Mesenchymal stem cell (in vitro differentiated cells and primary cell): ENCODE results near the gene MSLN.

Source experiments
- DNase-seq: peaks from one replicate; pipeline ENCODE4 v3.0.0-alpha.2; 2013
- H2AFZ ChIP-seq: one replicate; pipeline ENCODE4 v1.6.1; 2013; ENCODE audit warnings: low read depth, mild to moderate bottlenecking, control low read depth, inconsistent platforms, low read length, moderate library complexity
- H2AK5ac ChIP-seq: 2 replicates; pipeline ENCODE4 v1.6.1; 2013; ENCODE audit warnings: low read length, moderate library complexity, mild to moderate bottlenecking, inconsistent platforms; ENCODE audit not compliant: severe bottlenecking
- H2BK120ac ChIP-seq: one replicate; pipeline ENCODE4 v1.6.1; 2013; ENCODE audit warnings: low read depth, mild to moderate bottlenecking, inconsistent platforms, low read length, moderate library complexity
- H2BK12ac ChIP-seq, 2 experiments: one replicate each; pipeline ENCODE4 v1.6.1; 2013; ENCODE audit warnings: inconsistent platforms in 2 of 2, low read length in 2 of 2, mild to moderate bottlenecking in 2 of 2, moderate library complexity in 2 of 2, control low read depth in 1 of 2
- H2BK15ac ChIP-seq: one replicate; pipeline ENCODE4 v1.6.1; 2013; ENCODE audit warnings: mild to moderate bottlenecking, low read depth, inconsistent platforms; ENCODE audit not compliant: poor library complexity, severe bottlenecking
- H2BK5ac ChIP-seq: 2 replicates; pipeline ENCODE4 v1.6.1; 2013; ENCODE audit warnings: low read depth, mild to moderate bottlenecking, low read length, control low read depth, inconsistent platforms; ENCODE audit not compliant: poor library complexity, severe bottlenecking
- H3K14ac ChIP-seq, 2 experiments: one replicate each; pipeline ENCODE4 v1.6.1; 2013; ENCODE audit warnings: inconsistent platforms in 2 of 2, low read length in 2 of 2, control low read depth in 1 of 2, mild to moderate bottlenecking in 1 of 2, moderate library complexity in 1 of 2
- H3K18ac ChIP-seq, 2 experiments: one replicate each; pipeline ENCODE4 v1.6.1; 2013; ENCODE audit warnings: inconsistent platforms in 2 of 2, low read length in 2 of 2, control low read depth in 1 of 2, low read depth in 1 of 2, mild to moderate bottlenecking in 1 of 2
- H3K23ac ChIP-seq, 2 experiments: one replicate each; pipeline ENCODE4 v1.6.1; 2013; ENCODE audit warnings: inconsistent platforms in 2 of 2, low read length in 2 of 2, mild to moderate bottlenecking in 2 of 2, moderate library complexity in 2 of 2, control low read depth in 1 of 2
- H3K27ac ChIP-seq: 2 replicates; pipeline ENCODE4 v1.5.1; 2013; ENCODE audit warnings: mild to moderate bottlenecking, moderate library complexity, low read length, control low read depth, inconsistent platforms; ENCODE audit not compliant: poor library complexity, severe bottlenecking
- H3K27me3 ChIP-seq, 2 experiments: 2 replicates each; pipeline versions ENCODE4 v1.6.1 to v1.7.0; 2013; ENCODE audit warnings: low read length in 2 of 2, mild to moderate bottlenecking in 2 of 2, moderate library complexity in 2 of 2, control low read depth in 1 of 2, inconsistent platforms in 1 of 2; ENCODE audit not compliant: control insufficient read depth in 1 of 2, insufficient read depth in 1 of 2
- H3K36me3 ChIP-seq, 2 experiments: 2 replicates each; pipeline versions ENCODE4 v1.6.1 to v1.7.0; 2013; ENCODE audit warnings: low read length in 2 of 2, control low read depth in 1 of 2, inconsistent platforms in 1 of 2, low read depth in 1 of 2, mild to moderate bottlenecking in 1 of 2; ENCODE audit not compliant: insufficient read depth in 2 of 2, control insufficient read depth in 1 of 2
- H3K4ac ChIP-seq, 2 experiments: one replicate each; pipeline ENCODE4 v1.6.1; 2013; ENCODE audit warnings: inconsistent platforms in 2 of 2, low read length in 2 of 2, mild to moderate bottlenecking in 2 of 2, moderate library complexity in 2 of 2, control low read depth in 1 of 2, low read depth in 1 of 2
- H3K4me1 ChIP-seq: 2 replicates; pipeline ENCODE4 v1.6.1; 2013; ENCODE audit warnings: low read depth, low read length, control low read depth; ENCODE audit not compliant: control insufficient read depth, insufficient read depth
- H3K4me2 ChIP-seq: 2 replicates; pipeline ENCODE4 v1.6.1; 2013; ENCODE audit warnings: low read length, mild to moderate bottlenecking, inconsistent platforms; ENCODE audit not compliant: poor library complexity, severe bottlenecking
- H3K4me3 ChIP-seq, 2 experiments: 2 replicates each; pipeline versions ENCODE4 v1.5.1 to v1.7.0; 2013; ENCODE audit warnings: low read length in 2 of 2, mild to moderate bottlenecking in 2 of 2, control low read depth in 1 of 2, low read depth in 1 of 2; ENCODE audit not compliant: insufficient read depth in 1 of 2
- H3K79me1 ChIP-seq: replicated peaks from 2 replicates; pipeline ENCODE4 v1.6.1; 2013; ENCODE audit warnings: mild to moderate bottlenecking, control low read depth, low read length, inconsistent platforms; ENCODE audit not compliant: poor library complexity, severe bottlenecking
- H3K9ac ChIP-seq: 2 replicates; pipeline ENCODE4 v1.7.0; 2013; ENCODE audit warnings: mild to moderate bottlenecking, low read length, moderate library complexity
- H3K9me3 ChIP-seq: 2 replicates; pipeline ENCODE4 v1.7.0; 2013; ENCODE audit warnings: mild to moderate bottlenecking, low read length; ENCODE audit not compliant: control insufficient read depth
- H4K8ac ChIP-seq: one replicate; pipeline ENCODE4 v1.6.1; 2013; ENCODE audit warnings: inconsistent platforms, mild to moderate bottlenecking, low read length, moderate library complexity
- H4K91ac ChIP-seq: one replicate; pipeline ENCODE4 v1.6.1; 2013; ENCODE audit warnings: mild to moderate bottlenecking, low read length, inconsistent platforms
- WGBS: methylation state at CpG from one replicate; pipeline ENCODE4 v1.1.7; 2013; ENCODE audit warnings: mixed read lengths; 5-methylcytosine and 5-hydroxymethylcytosine counted together

Gene MSLN

GRCh38 chr16:785563-786535, 25.3 kb downstream of the MSLN start:
- H3K9me3 ChIP-seq = no peaks in the 10 kb centered on the region
- H3K4me2 ChIP-seq = no peak overlapping the region
- peaks cover 3 to 30% of the 10 kb centered on the region in 2 experiments for H3K27me3 ChIP-seq
- H3K4ac ChIP-seq = no peak overlapping the region
- WGBS = 68% methylated on average over 52 of the region's 58 CpGs
- no peak overlapping the region for H2BK12ac ChIP-seq
- peaks cover 35% of the 10 kb centered on the region for H3K4me1 ChIP-seq
- H2AK5ac ChIP-seq = no peak overlapping the region
- peaks cover 8 to 54% of the 10 kb centered on the region in 2 experiments for H3K36me3 ChIP-seq
- H4K8ac ChIP-seq = peak overlapping the region; percentile 27
- no peak overlapping the region for H2BK15ac ChIP-seq
- no peak overlapping the region for H3K4me3 ChIP-seq
- no peak overlapping the region for H2BK120ac ChIP-seq
- H3K79me1 ChIP-seq = peaks cover 31% of the 10 kb centered on the region
- no peak overlapping the region for H4K91ac ChIP-seq
- no peak overlapping the region for H3K9ac ChIP-seq
- no peak overlapping the region for H3K14ac ChIP-seq
- no peak overlapping the region for H3K18ac ChIP-seq
- H2BK5ac ChIP-seq = no peak overlapping the region
- H2AFZ ChIP-seq = no peak overlapping the region
- H3K23ac ChIP-seq = no peak overlapping the region
- peak; percentile 49 for DNase-seq
- no peak overlapping the region for H3K27ac ChIP-seq

- Histone ChIP-seq H3K9me3 (no peaks in the 10 kb centered on the region), H2BK120ac (no peak overlapping the region), H4K91ac (peak overlapping the region; percentile 47), H2BK12ac (no peak overlapping the region), H3K4ac (peak overlapping the region in 1 of 2 experiments; percentile 51), H3K14ac (peak overlapping the region in 1 of 2 experiments; percentile 88), H2AK5ac (no peak overlapping the region), H3K27ac (no peak overlapping the region), H4K8ac (peak overlapping the region; percentile 75), H2AFZ (peak overlapping the region; percentile 56), H3K79me1 (peaks cover 39% of the 10 kb centered on the region), H2BK15ac (peak overlapping the region; percentile 30), H3K9ac (peak overlapping the region; percentile 90), H3K27me3 (peaks cover under 1 to 14% of the 10 kb centered on the region in 2 experiments), H3K4me3 (peak overlapping the region; percentile 91 to 95), H3K36me3 (peaks cover 8 to 70% of the 10 kb centered on the region in 2 experiments), H3K18ac (peak overlapping the region; percentile 71 to 91), H2BK5ac (no peak overlapping the region), H3K23ac (peak overlapping the region; percentile 23 to 30), H3K4me2 (peak overlapping the region; percentile 95), H3K4me1 (peaks cover 35% of the 10 kb centered on the region)
- 57% methylated on average over 47 of the region's 47 CpGs for WGBS
- DNase-seq = no peak
Observed at GRCh38 chr16:787321-787966, 26.9 kb downstream of the MSLN start.

DNA sequence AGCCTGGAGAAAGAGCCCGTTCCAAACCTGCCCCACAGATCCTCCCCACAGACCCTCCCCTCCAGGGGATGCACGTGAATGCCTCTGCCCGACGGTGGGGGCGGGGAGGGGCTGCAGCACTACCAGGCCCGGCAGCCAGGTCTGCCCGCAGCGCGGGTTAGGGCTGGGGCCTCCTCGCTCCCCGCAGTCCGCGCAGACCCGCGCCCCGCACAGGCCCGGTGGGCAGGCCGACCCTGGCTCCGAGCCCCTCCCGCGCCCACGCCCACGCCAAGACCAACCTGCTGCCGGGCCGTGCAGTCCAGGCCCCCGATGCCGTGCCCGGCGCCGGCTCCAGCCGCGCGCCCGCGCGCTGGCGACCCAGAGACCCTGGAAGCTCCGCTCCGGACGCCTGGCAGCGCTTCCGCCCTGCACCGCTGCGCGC, 27.5 kb downstream of the MSLN start, which contains the start of gene RPUSD1:
RPUSD1 (minus strand) TSS at position 404 of the 421 bp plus-strand sequence. CDS start 644 bp downstream, outside the sequence.
- H2AFZ ChIP-seq = peak within 1 kb of the TSS; percentile 56
- H3K27ac ChIP-seq = no peak within 1 kb of the TSS
- peak within 1 kb of the TSS; percentile 30 for H2BK15ac ChIP-seq
- H3K4ac ChIP-seq = peak within 1 kb of the TSS in 1 of 2 experiments; percentile 51
- H2BK12ac ChIP-seq = peak within 1 kb of the TSS in 1 of 2 experiments; percentile 24
- H3K4me1 ChIP-seq = peaks cover 35% of the 10 kb centered on the region
- peak within 1 kb of the TSS; percentile 71 to 91 for H3K18ac ChIP-seq
- peak within 1 kb of the TSS; percentile 91 to 95 for H3K4me3 ChIP-seq
- no peak within 1 kb of the TSS for H2BK120ac ChIP-seq
- no peaks in the 10 kb centered on the region for H3K9me3 ChIP-seq
- H3K79me1 ChIP-seq = peaks cover 39% of the 10 kb centered on the region
- peak within 1 kb of the TSS; percentile 75 for H4K8ac ChIP-seq
- peak within 1 kb of the TSS in 1 of 2 experiments; percentile 88 for H3K14ac ChIP-seq
- H3K36me3 ChIP-seq = peaks cover 8 to 75% of the 10 kb centered on the region in 2 experiments
- peak within 1 kb of the TSS; percentile 23 to 30 for H3K23ac ChIP-seq
- peak; percentile 24 for DNase-seq
- H3K27me3 ChIP-seq = peaks cover 0 to 8% of the 10 kb centered on the region in 2 experiments
- H4K91ac ChIP-seq = peak within 1 kb of the TSS; percentile 47
- peak within 1 kb of the TSS; percentile 90 for H3K9ac ChIP-seq
- H2BK5ac ChIP-seq = no peak within 1 kb of the TSS
- H3K4me2 ChIP-seq = peak within 1 kb of the TSS; percentile 95
- 0% methylated on average over 8 of the region's 45 CpGs for whole genome bisulfite sequencing
- H2AK5ac ChIP-seq = no peak within 1 kb of the TSS
